ENCODE results near the gene IFNAR1.

The IFNAR1 gene

DNA sequence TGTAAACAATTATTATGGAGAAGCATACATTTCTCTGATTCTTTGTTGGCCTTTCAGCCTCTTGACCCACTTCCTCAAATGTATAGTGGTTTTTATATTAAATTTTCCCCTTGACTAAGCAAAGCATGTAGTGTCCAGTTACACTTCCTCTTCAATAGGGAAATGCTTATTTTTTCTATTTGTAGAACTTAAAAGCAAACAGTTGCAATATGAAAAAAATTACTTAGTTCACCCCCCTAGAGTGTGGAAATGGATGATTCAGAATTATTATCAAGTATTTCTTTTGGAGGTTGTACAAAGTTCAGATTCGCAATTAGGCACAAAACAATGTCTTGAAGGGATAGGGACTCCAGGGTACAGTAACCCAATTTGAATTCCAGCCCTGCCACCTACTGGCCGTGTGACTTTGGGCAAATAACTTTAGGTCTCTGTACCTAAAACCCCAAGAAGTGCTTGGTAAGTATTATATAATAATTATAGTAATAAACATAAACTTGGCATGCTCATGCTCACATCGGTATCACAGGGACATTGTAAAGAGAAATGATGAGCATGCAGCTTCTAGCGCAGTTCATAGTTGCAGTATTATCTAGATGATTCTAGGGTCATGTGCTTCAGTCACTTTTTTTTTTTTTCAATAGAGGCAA is 49.8 kb downstream of the IFNAR1 start:
- peak; percentile 89 for TF ChIP-seq RAD21 (IDR thresholded peaks at IDR 0.05; ENCODE audit: low read depth)
- TF ChIP-seq FOXM1 (IDR thresholded peaks at IDR 0.05; ENCODE audit: borderline replicate concordance, low read depth): no peak

DNA sequence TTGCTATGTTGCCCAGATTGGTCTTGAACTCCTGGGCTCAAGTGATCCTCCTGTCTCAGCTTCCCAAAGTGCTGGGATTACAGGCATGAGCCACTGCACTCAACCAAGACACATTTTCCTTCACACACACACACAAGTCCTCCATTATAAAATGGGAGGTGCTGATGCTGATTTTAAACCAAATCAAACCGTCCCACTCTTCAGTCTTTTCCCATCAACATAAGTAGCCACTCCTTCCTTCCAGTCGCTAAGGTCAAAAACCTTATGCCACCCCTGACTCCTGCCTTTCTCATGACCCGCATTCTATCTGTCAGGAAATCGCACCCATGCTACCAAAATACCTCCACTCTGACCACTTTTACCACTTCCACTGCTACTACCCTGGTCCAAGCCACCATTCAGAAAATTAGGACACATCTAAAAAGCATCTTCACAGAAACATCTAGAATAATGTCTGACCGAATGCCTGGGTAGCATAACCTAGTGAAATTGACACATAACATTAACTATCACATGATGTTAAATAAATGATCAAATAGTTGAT is 50.4 kb downstream of the IFNAR1 start:
- TF ChIP-seq, protein P1, sequence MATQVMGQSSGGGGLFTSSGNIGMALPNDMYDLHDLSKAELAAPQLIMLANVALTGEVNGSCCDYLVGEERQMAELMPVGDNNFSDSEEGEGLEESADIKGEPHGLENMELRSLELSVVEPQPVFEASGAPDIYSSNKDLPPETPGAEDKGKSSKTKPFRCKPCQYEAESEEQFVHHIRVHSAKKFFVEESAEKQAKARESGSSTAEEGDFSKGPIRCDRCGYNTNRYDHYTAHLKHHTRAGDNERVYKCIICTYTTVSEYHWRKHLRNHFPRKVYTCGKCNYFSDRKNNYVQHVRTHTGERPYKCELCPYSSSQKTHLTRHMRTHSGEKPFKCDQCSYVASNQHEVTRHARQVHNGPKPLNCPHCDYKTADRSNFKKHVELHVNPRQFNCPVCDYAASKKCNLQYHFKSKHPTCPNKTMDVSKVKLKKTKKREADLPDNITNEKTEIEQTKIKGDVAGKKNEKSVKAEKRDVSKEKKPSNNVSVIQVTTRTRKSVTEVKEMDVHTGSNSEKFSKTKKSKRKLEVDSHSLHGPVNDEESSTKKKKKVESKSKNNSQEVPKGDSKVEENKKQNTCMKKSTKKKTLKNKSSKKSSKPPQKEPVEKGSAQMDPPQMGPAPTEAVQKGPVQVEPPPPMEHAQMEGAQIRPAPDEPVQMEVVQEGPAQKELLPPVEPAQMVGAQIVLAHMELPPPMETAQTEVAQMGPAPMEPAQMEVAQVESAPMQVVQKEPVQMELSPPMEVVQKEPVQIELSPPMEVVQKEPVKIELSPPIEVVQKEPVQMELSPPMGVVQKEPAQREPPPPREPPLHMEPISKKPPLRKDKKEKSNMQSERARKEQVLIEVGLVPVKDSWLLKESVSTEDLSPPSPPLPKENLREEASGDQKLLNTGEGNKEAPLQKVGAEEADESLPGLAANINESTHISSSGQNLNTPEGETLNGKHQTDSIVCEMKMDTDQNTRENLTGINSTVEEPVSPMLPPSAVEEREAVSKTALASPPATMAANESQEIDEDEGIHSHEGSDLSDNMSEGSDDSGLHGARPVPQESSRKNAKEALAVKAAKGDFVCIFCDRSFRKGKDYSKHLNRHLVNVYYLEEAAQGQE (IDR thresholded peaks at IDR 0.05; ENCODE audit: low read depth): no peak
- TF ChIP-seq TCF12 (IDR thresholded peaks at IDR 0.05; ENCODE audit: low read depth) (no peak), TAF1 (IDR thresholded peaks at IDR 0.05; ENCODE audit: low read depth) (no peak), EGR1 (IDR thresholded peaks at IDR 0.05) (no peak), CEBPB (IDR thresholded peaks at IDR 0.05) (no peak), FOXM1 (IDR thresholded peaks at IDR 0.05; ENCODE audit: borderline replicate concordance, low read depth) (no peak), CREB1 (IDR thresholded peaks at IDR 0.05; ENCODE audit: low read depth) (no peak), NFIC (IDR thresholded peaks at IDR 0.05) (no peak), EP300 (IDR thresholded peaks at IDR 0.05; ENCODE audit: borderline replicate concordance) (no peak), ZBTB7A (IDR thresholded peaks at IDR 0.05; ENCODE audit: low read depth) (no peak), YY1 (IDR thresholded peaks at IDR 0.05; ENCODE audit: low read depth) (no peak)
- TF ChIP-seq, protein P2, sequence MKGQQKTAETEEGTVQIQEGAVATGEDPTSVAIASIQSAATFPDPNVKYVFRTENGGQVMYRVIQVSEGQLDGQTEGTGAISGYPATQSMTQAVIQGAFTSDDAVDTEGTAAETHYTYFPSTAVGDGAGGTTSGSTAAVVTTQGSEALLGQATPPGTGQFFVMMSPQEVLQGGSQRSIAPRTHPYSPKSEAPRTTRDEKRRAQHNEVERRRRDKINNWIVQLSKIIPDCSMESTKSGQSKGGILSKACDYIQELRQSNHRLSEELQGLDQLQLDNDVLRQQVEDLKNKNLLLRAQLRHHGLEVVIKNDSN (IDR thresholded peaks at IDR 0.05): no peak
- TF ChIP-seq, protein P3, sequence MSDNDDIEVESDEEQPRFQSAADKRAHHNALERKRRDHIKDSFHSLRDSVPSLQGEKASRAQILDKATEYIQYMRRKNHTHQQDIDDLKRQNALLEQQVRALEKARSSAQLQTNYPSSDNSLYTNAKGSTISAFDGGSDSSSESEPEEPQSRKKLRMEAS (IDR thresholded peaks at IDR 0.05): no peak

DNA sequence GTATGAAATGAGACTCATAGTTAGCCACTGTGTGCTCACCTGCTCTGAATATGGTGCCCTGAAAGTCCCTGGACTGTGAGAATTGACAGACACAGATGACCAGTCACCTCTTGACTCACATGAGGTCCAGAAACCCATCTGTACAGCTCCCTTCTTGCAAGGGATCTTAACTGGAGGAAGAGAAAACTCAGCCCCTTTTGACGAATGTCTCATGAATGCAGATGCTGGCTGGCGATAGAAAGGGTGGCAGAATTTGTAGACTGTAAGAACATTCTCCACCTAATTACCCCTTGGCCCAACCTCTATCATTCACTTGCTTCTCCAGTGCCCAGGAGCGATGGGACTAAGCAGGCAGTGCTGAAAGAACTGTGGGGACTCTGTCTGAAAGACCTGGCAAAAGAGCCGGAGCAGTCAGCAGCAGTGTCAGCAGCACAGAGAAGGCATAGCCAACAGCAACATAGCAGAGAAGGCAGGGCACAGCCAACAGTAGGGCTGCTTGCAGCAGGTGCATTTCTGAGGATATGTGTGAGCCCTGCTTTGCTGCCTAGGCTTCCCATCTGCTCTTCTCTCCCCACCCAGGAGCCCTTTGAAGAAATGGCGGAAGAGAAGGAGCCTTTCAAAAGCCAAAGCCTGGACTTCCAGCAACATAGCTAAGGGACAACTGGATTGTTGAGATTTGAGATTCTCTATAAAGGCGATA is 52.6 kb downstream of the IFNAR1 start:
- no peak for TF ChIP-seq EP300 (IDR thresholded peaks at IDR 0.05; ENCODE audit: borderline replicate concordance)
- TF ChIP-seq, protein P1 (IDR thresholded peaks at IDR 0.05; ENCODE audit: low read depth): no peak
- TF ChIP-seq CREB1 (IDR thresholded peaks at IDR 0.05; ENCODE audit: low read depth): no peak

DNA sequence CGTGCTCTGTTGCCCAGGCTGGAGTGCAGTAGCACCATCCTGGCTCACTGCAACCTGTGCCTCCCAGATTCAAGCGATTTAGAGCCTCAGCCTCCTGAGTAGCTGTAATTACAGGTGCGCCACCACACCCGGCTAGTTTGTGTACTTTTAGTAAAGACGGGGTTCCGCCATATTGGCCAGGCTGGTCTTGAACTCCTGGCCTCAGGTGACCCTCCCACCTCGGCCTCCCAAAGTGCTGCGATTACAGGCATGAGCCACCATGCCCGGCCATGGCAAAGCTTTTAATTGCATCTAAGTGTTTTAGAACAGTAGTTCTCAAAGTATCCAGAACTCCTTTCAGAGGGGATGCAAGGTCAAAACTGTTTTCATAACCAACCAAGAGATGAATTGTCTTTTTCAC is 53.3 kb downstream of the IFNAR1 start:
- TF ChIP-seq CREB1 (IDR thresholded peaks at IDR 0.05; ENCODE audit: low read depth): no peak
- TF ChIP-seq, protein P1 (IDR thresholded peaks at IDR 0.05; ENCODE audit: low read depth): no peak
- TF ChIP-seq ZBTB7A (IDR thresholded peaks at IDR 0.05; ENCODE audit: low read depth): no peak

DNA sequence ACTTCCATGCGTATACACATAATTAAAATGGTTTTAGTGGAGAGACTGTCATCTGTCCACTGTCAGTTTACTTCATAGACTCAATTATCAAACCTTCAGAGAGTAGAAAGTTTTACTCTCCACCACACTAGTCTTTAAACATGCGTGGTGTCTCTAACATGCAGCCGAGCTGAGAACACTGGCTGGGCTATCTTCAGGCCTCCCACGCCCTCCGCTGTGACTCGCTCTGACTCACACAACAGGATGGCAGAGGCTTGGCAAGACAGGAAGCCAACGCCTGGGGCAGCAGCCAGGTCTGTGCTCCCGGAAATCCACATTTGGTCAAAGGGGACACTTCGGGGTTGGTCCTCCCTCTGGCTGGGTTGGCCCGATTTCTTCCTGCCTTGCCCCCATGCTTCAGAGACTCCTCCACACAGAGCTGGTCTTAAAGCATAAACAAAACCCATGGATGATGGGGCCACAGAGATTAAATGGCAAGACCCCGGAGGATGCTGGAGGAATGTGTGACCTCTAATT is 55.8 kb downstream of the IFNAR1 start:
- TF ChIP-seq TEAD4 (IDR thresholded peaks at IDR 0.05) (no peak), EGR1 (IDR thresholded peaks at IDR 0.05) (peak; percentile 79), CREB1 (IDR thresholded peaks at IDR 0.05; ENCODE audit: low read depth) (no peak), ZBTB7A (IDR thresholded peaks at IDR 0.05; ENCODE audit: low read depth) (no peak), TAF1 (IDR thresholded peaks at IDR 0.05; ENCODE audit: low read depth) (no peak), TCF12 (IDR thresholded peaks at IDR 0.05; ENCODE audit: low read depth) (peak; percentile 53; the same call in 1 of the 2 replicates), FOXM1 (IDR thresholded peaks at IDR 0.05; ENCODE audit: borderline replicate concordance, low read depth) (no peak), NFIC (IDR thresholded peaks at IDR 0.05) (no peak), YY1 (IDR thresholded peaks at IDR 0.05; ENCODE audit: low read depth) (no peak), RAD21 (IDR thresholded peaks at IDR 0.05; ENCODE audit: low read depth) (no peak; the same call in 1 of the 2 replicates), EP300 (IDR thresholded peaks at IDR 0.05; ENCODE audit: borderline replicate concordance) (peak; percentile 14; the same call in 1 of the 2 replicates), CEBPB (IDR thresholded peaks at IDR 0.05) (no peak)
- TF ChIP-seq, protein P2 (IDR thresholded peaks at IDR 0.05): no peak
- TF ChIP-seq, protein P3 (IDR thresholded peaks at IDR 0.05): peak; percentile 55
- TF ChIP-seq, protein P1 (IDR thresholded peaks at IDR 0.05; ENCODE audit: low read depth): no peak
